Parathyroid adenoma (tissue), 2 donors: ENCODE data around the gene TMEM167B.

Experiments
- H2AFZ ChIP-seq: fragments of 300-600 bp; sonication (generic); one replicate; pipeline ENCODE4 v1.7.0; 2017; ENCODE audit warnings: antibody characterized with exemption, mild to moderate bottlenecking
- H3K27ac ChIP-seq: fragments of 300-600 bp; sonication (generic); one replicate; pipeline ENCODE4 v1.7.0; 2017
- H3K27me3 ChIP-seq: fragments of 300-600 bp; sonication (generic); one replicate; pipeline ENCODE4 v1.7.0; 2017; ENCODE audit warnings: low read length; ENCODE audit not compliant: control insufficient read depth, insufficient read depth
- H3K36me3 ChIP-seq: fragments of 300-600 bp; sonication (generic); one replicate; pipeline ENCODE4 v1.7.0; 2017; ENCODE audit warnings: low read length; ENCODE audit not compliant: control insufficient read depth, insufficient read depth
- H3K4me1 ChIP-seq: fragments of 300-600 bp; sonication (generic); one replicate; pipeline ENCODE4 v1.7.0; 2017; ENCODE audit warnings: control low read depth
- H3K4me2 ChIP-seq: fragments of 300-600 bp; sonication (generic); one replicate; pipeline ENCODE4 v1.7.0; 2017; ENCODE audit warnings: low read length
- H3K4me3 ChIP-seq: fragments of 300-600 bp; sonication (generic); one replicate; pipeline ENCODE4 v1.7.0; 2017; ENCODE audit warnings: low read depth, low read length
- H3K79me2 ChIP-seq: fragments of 300-600 bp; sonication (generic); one replicate; pipeline ENCODE4 v1.7.0; 2017; ENCODE audit warnings: control low read depth
- H3K9ac ChIP-seq: fragments of 300-600 bp; sonication (generic); one replicate; pipeline ENCODE4 v1.7.0; 2017; ENCODE audit warnings: mild to moderate bottlenecking
- H3K9me3 ChIP-seq: fragments of 300-600 bp; sonication (generic); one replicate; pipeline ENCODE4 v1.7.0; 2017; ENCODE audit warnings: low read length; ENCODE audit not compliant: control insufficient read depth
- CTCF ChIP-seq: fragments of 300-600 bp; sonication (generic); IDR thresholded peaks from one replicate; pipeline ENCODE4 v1.7.0; 2017; ENCODE audit warnings: antibody characterized with exemption, mild to moderate bottlenecking
- donor health status: primary hyperparathyroidism.

The TMEM167B gene

GRCh38 chr1:109056064-109056463 is 34.5 kb upstream of the TMEM167B start:
- no peak overlapping the region for H3K9ac ChIP-seq
- H3K27ac ChIP-seq = no peak overlapping the region
- no peaks in the 10 kb centered on the region for H3K9me3 ChIP-seq
- no peak overlapping the region for H3K4me3 ChIP-seq
- H3K27me3 ChIP-seq = no peaks in the 10 kb centered on the region
- TF ChIP-seq CTCF = no peak
- H2AFZ ChIP-seq = no peak overlapping the region
- no peak overlapping the region for H3K4me2 ChIP-seq
- H3K36me3 ChIP-seq = no peaks in the 10 kb centered on the region
- H3K4me1 ChIP-seq = no peaks in the 10 kb centered on the region
- H3K79me2 ChIP-seq = no peaks in the 10 kb centered on the region

GRCh38 chr1:109059026-109059425 is 31.5 kb upstream of the TMEM167B start:
- Histone ChIP-seq H3K79me2 (no peaks in the 10 kb centered on the region), H3K9me3 (no peaks in the 10 kb centered on the region), H3K27ac (no peak overlapping the region), H3K4me1 (no peaks in the 10 kb centered on the region), H3K27me3 (no peaks in the 10 kb centered on the region), H3K36me3 (no peaks in the 10 kb centered on the region), H3K4me3 (no peak overlapping the region), H3K4me2 (no peak overlapping the region), H3K9ac (no peak overlapping the region), H2AFZ (no peak overlapping the region)
- TF ChIP-seq CTCF = no peak

- no peaks in the 10 kb centered on the region for H3K9me3 ChIP-seq
- no peak overlapping the region for H2AFZ ChIP-seq
- H3K4me3 ChIP-seq = no peak overlapping the region
- H3K9ac ChIP-seq = no peak overlapping the region
- no peaks in the 10 kb centered on the region for H3K79me2 ChIP-seq
- no peak for TF ChIP-seq CTCF
- no peaks in the 10 kb centered on the region for H3K27me3 ChIP-seq
- no peak overlapping the region for H3K4me2 ChIP-seq
- H3K4me1 ChIP-seq = no peaks in the 10 kb centered on the region
- H3K27ac ChIP-seq = no peak overlapping the region
- no peaks in the 10 kb centered on the region for H3K36me3 ChIP-seq
These were observed 29.9 kb upstream of the TMEM167B start for GRCh38 chr1:109060707-109061106.

- TF ChIP-seq CTCF = no peak
- H3K36me3 ChIP-seq = no peaks in the 10 kb centered on the region
- H3K27ac ChIP-seq = no peak overlapping the region
These were observed 29.4 kb upstream of the TMEM167B start for GRCh38 chr1:109061183-109061582.

GRCh38 chr1:109065137-109065536 is 25.4 kb upstream of the TMEM167B start:
- H3K9ac ChIP-seq = no peak overlapping the region
- TF ChIP-seq CTCF = no peak
- no peak overlapping the region for H3K4me3 ChIP-seq
- no peak overlapping the region for H3K4me2 ChIP-seq
- no peaks in the 10 kb centered on the region for H3K9me3 ChIP-seq
- no peaks in the 10 kb centered on the region for H3K27me3 ChIP-seq
- no peaks in the 10 kb centered on the region for H3K36me3 ChIP-seq
- H3K79me2 ChIP-seq = no peaks in the 10 kb centered on the region
- no peak overlapping the region for H3K27ac ChIP-seq
- H2AFZ ChIP-seq = no peak overlapping the region
- no peaks in the 10 kb centered on the region for H3K4me1 ChIP-seq

More at GRCh38 chr1:109061183-109061582, 29.4 kb upstream of the TMEM167B start:
- H2AFZ ChIP-seq = no peak overlapping the region
- no peaks in the 10 kb centered on the region for H3K79me2 ChIP-seq
- H3K9ac ChIP-seq = no peak overlapping the region
- no peaks in the 10 kb centered on the region for H3K27me3 ChIP-seq
- no peak overlapping the region for H3K4me2 ChIP-seq
- no peaks in the 10 kb centered on the region for H3K9me3 ChIP-seq
- no peak overlapping the region for H3K4me3 ChIP-seq
- no peaks in the 10 kb centered on the region for H3K4me1 ChIP-seq
